Hepatocyte (in vitro differentiated cells): ENCODE results near the gene CARMIL1.

Source experiments
- EZH2 ChIP-seq: fragments of 200-600 bp; sonication (generic); IDR thresholded peaks from 2 replicates; pipeline ENCODE4 v1.6.1; 2016; ENCODE audit warnings: antibody characterized with exemption, mild to moderate bottlenecking, borderline replicate concordance
- EZH2phosphoT487 ChIP-seq: fragments of 200-600 bp; sonication (generic); IDR thresholded peaks from one replicate; pipeline ENCODE4 v1.6.1; 2018; ENCODE audit warnings: antibody characterized with exemption, mild to moderate bottlenecking, low read depth, moderate library complexity; ENCODE audit not compliant: unreplicated experiment, severe bottlenecking
- TF ChIP-seq, protein P1 (sequence below): fragments of 200-600 bp; sonication (generic); IDR thresholded peaks from 2 replicates; pipeline ENCODE4 v1.5.1; 2016; ENCODE audit warnings: antibody characterized with exemption, mild to moderate bottlenecking; ENCODE audit not compliant: poor library complexity

DNA sequence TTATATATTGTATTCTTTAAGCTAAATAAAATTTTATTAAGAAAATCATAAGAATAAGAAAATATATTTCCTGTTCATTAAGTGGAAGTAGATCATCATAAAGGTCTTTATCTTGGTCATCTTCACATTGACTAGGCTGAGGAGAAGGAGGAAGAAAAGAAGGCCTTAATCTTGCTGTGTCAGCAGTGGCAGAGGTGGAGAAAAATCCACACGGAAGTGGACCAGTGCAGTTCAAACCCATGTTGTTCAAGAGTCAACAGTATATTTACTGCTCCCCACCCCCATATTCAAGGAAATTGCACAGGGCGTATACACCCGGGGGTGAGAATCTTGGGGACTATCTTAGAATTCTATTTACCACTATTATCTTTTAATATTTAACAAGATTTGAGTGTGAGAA, 194.3 kb downstream of the CARMIL1 start:
- TF ChIP-seq, protein P1, sequence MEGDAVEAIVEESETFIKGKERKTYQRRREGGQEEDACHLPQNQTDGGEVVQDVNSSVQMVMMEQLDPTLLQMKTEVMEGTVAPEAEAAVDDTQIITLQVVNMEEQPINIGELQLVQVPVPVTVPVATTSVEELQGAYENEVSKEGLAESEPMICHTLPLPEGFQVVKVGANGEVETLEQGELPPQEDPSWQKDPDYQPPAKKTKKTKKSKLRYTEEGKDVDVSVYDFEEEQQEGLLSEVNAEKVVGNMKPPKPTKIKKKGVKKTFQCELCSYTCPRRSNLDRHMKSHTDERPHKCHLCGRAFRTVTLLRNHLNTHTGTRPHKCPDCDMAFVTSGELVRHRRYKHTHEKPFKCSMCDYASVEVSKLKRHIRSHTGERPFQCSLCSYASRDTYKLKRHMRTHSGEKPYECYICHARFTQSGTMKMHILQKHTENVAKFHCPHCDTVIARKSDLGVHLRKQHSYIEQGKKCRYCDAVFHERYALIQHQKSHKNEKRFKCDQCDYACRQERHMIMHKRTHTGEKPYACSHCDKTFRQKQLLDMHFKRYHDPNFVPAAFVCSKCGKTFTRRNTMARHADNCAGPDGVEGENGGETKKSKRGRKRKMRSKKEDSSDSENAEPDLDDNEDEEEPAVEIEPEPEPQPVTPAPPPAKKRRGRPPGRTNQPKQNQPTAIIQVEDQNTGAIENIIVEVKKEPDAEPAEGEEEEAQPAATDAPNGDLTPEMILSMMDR: no peak
- TF ChIP-seq EZH2 (no peak), EZH2phosphoT487 (no peak)
